Right lung (tissue), 5 donors: ENCODE data around the gene MACROD1. TPM values are rescaled to one million over a fixed set of nuclear protein-coding genes. Genes with fewer than 3 reads are reported as not detected.

ENCODE experiments used
- DNase-seq, 2 donors: peaks; one replicate each; pipeline ENCODE4 v3.0.0-alpha.2; 2013
- polyA plus RNA-seq, 5 donors: library from polyadenylated mRNA; unstranded; fragments of 120-200 nt; gene quantifications; one replicate each; pipeline versions ENCODE4 v1.2.1 to v1.2.3, GENCODE V29; 2013; ENCODE audit warnings: inconsistent platforms in 1 of 5, low replicate concordance in 1 of 5; ENCODE audit not compliant: insufficient read length in 5 of 5, insufficient read depth in 1 of 5

The MACROD1 gene
- polyA plus RNA-seq, 5 donors = 16.4 to 26.7 (median 24.3) TPM

DNA sequence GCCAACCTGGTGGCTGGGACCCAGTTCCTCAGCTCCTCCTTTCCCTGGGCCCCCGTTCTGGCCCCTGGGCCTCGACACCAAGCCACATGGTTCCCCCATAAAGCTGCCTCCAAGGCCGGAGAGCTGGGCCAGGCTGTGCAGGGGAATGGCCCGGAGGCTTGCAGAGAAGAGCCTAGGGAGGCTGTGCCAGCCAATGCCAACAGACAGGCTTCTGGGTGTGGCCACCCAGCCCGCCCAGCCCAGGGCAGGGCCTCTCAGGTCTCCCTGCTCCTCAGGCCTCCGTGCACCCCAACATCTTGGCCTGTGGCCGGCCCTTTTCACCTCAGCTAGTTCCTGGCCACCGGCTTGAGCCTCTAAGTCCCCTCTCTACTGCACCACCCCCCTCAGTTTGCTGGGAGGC, 147.6 kb downstream of the MACROD1 start:
- no peak for DNase-seq

GRCh38 chr11:64017945-64018224, 148.0 kb downstream of the MACROD1 start:
- no peak for DNase-seq

GRCh38 chr11:64015935-64016845, 149.7 kb downstream of the MACROD1 start:
- no peak for DNase-seq

DNA sequence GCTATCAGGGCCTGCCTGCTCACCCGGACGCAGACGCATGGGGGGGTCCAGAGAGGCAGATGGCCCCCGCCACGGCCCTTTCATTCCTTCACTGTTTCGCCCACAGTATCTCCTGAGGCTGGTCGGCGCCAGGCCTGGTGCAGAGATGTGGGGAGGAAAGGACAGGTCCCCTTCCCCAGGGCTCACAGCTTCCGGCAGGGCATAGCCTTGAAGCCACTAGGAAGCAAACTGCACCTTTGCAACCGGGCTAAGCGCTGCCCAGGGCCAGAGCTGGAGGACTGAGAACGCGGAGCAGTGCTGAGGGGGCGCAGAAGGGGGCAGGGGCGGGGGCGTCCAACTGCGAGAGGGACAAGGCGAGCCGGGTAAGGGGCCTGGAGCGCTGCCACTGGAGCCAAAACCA, 150.4 kb downstream of the MACROD1 start:
- no peak for DNase-seq

GRCh38 chr11:64014356-64014755, 151.6 kb downstream of the MACROD1 start:
- DNase-seq = no peak

GRCh38 chr11:64013141-64013896, 152.6 kb downstream of the MACROD1 start:
- DNase-seq = no peak

GRCh38 chr11:64011371-64011770, 154.5 kb downstream of the MACROD1 start:
- no peak for DNase-seq

GRCh38 chr11:64010783-64011182, 155.1 kb downstream of the MACROD1 start:
- DNase-seq = no peak

- no peak for DNase-seq
Measured at GRCh38 chr11:64009710-64010109, 156.2 kb downstream of the MACROD1 start.

DNA sequence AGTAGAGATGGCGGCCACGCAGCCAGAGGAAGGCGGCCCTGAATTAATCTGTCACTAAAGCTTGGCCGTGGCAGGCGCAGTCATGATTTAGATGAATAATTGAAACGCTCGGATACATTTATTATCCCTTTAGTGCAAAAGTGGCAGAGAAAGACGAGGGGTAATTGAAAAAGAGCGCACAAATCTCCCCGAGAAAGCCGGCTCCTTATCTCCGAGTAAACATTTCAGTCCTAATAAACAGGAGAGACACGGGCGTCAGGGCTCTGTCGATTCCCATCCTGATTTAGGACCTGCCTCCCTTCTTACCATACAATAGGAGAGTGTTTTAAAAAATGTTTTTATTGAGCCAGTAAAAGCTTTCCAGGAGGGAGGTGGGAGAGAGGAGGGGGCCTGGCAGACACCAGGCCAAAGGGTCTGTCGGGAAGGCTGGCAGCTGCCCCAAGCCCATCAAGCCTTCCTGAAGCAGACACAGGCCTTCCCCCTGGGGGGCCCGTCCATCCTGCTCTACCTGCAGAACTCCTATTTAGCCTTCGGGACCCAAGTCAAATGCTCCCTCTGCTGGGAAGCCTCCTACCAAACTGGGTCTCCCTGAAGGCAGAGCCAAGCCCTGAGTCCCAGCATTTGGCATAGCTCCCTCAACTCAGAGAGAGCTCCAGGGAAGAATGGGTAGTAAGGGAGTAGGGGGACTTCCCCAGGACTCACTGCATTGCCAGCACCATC, 156.8 kb downstream of the MACROD1 start:
- DNase-seq = no peak

- no peak for DNase-seq
Measured at GRCh38 chr11:64008283-64008913, 157.5 kb downstream of the MACROD1 start.

GRCh38 chr11:64007629-64008282, 158.2 kb downstream of the MACROD1 start:
- no peak for DNase-seq

GRCh38 chr11:64007160-64007628, 158.7 kb downstream of the MACROD1 start:
- DNase-seq = no peak

DNA sequence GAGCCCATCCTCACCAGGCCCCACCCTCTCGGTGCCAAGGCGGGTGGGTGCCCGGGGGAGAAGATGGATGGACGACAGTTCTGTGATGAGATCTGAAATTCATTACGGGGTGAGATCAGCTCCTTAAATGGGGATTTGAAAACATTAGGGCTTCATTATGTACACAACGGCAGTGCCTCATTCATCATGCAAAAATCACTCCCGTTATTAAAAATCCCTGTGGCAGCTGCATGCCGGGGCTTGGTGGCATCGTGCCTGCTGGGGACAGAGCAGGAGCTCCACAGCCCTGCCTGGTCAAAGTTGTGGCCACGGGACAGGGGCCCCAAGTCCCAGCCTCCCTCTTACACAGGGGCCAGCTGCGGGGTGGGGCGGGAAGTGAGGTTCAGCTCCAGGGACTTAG, 159.5 kb downstream of the MACROD1 start:
- no peak for DNase-seq

DNA sequence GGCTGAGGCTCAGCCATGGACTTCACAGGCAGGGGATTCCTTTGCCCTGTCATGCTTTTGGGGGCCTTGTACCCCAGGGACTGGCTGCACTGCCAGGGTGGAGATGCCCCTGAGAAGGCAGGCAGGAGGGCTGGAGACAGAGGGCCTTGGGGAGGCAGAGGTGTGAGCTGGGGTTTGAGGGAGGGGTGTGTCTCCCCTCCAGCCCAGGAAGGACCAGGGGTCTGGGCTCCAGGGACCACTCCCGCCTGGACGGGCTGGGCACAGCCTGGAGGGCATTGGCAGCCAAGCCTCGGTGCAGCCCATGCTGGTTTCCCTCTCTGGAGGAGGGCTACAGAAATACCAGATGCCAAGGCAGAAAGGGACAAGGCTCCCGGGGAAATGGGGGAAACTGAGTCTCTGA, 160.2 kb downstream of the MACROD1 start:
- no peak for DNase-seq

- no peak for DNase-seq
Measured at GRCh38 chr11:64004590-64004984, 161.3 kb downstream of the MACROD1 start.

DNA sequence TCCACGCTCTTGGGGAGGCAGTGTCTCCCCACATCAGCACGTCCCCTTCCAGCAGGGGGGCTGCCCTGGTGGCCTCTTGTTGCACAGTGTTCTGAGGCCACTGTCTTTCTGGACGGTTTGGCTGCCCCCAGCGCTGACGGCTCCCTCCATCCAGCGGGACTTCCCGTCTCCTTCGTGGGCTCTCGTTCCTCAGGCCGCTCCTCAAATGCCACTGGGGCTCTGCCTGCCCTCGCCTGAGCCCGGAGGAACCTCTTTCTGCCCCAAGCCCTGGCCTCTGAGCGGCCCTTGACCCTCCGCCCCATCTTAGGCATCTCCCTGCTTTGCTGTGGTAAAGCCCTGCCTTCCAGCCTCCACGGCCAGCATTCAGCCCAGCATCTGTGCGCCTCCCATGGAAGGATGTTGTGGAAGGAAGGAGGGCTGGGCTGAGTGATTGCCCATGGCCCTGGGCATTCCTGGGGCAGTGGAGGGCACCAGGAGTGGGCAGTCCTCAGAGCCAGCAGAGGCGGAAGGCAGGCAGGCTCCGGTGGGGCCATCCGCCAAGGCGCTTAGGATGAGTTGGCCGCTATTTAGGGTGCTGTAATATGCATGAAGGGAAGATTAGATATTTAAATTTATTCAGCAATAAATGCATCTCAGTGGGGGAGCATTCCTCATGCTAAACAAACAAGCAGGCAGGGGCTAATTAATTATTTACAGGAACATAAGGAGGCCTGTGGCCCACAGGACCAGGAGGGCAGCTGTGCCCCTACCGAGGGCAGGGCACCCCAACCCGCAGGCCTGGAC, 161.9 kb downstream of the MACROD1 start:
- DNase-seq = no peak

- DNase-seq = peak in 1 of 2 donors; percentile 52
Measured at GRCh38 chr11:64001484-64002420, 164.2 kb downstream of the MACROD1 start.

DNA sequence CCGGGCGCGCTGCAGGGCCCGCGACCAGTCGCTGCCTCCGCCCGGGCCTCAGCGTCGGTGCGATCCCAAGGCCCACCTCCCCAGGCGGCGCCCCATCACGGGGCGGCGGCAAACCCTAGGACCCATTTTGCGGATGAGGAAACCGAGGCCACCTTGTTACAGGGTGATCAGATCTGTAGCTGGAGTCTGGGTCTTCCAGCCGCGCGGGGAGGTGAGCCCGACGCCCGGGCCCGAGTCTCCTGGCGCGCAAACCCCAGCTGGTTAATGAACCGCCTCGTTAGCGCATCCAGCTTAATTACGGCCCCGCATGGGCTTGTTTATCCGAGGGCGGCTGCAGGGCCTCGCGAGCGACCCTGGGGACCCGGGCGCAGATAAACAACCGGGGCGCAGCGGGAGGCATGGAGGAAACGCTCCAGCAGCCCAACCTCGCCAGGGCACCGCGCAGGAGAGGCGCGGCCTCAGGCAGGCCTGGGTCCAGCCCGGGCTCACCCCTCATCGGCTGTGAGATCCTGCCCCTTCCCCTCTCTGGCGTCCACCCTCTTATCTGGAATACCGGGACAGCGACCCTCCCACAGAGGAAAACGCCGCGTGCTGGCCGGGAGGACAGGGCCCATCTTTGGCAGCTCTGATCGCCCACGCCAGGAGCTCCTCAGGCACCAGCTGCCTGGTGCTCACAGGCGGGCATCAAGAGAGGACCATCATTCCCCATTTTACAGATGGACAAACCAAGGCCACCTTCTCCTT, 165.0 kb downstream of the MACROD1 start:
- no peak for DNase-seq
